DOHH2 (cell line): ENCODE data around the gene LIPT1.

Experiments
- CTCF ChIP-seq: fragments of 200-600 bp; sonication (generic); IDR thresholded peaks from one replicate; pipeline ENCODE4 v1.5.1; 2014; ENCODE audit warnings: antibody characterized with exemption, mild to moderate bottlenecking, low read depth, low read length; ENCODE audit not compliant: poor library complexity, severe bottlenecking
- EZH2phosphoT487 ChIP-seq: fragments of 200-600 bp; sonication (generic); IDR thresholded peaks from 2 replicates; pipeline ENCODE4 v1.6.1; 2017; ENCODE audit warnings: borderline replicate concordance, mild to moderate bottlenecking, antibody characterized with exemption, low read length, moderate library complexity, mixed read lengths

GRCh38 chr2:99183025-99183424 is 28.3 kb downstream of the LIPT1 start:
- TF ChIP-seq CTCF = no peak
- TF ChIP-seq EZH2phosphoT487 = no peak
